Uterus (tissue), 2 donors: ENCODE results near the gene TBC1D13.

Experiments used
- CTCF ChIP-seq, 4 experiments: fragments of 200-600 bp in 2 of 4; fragments of 450-650 bp in 2 of 4; sonication (generic) in 2 of 4; IDR thresholded peaks; one replicate each; pipeline ENCODE4 v1.5.1; 2016 to 2019; ENCODE audit warnings: antibody characterized with exemption in 4 of 4, mild to moderate bottlenecking in 2 of 4, moderate library complexity in 1 of 4
- POLR2A ChIP-seq, 2 donors: fragments of 450-650 bp; IDR thresholded peaks; one replicate each; pipeline ENCODE4 v1.6.1; 2016; ENCODE audit warnings: antibody characterized with exemption in 2 of 2, mild to moderate bottlenecking in 1 of 2, moderate library complexity in 1 of 2

DNA sequence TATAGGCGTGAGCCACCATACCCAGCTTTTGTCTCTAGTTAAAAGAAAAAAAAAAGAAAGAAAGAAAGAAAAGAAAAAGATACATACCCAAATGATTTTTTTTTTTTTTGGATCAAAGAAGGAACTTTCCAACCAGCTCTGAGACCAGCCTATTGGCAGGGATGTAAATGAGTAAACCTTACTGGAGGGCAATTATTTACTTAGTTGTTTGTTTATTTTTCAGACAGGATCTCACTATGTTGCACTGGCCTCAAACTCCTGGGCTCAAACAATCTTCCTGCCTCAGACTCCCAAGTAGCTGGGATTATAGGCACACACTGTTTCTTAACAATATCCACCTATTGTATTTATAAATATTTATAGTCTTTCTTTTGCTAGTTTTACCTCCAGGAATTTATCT lies 53.5 kb downstream of the TBC1D13 start:
- TF ChIP-seq CTCF (IDR thresholded peaks at IDR 0.05) (no peak), POLR2A (IDR thresholded peaks at IDR 0.05) (no peak)
